DND-41 (cell line): ENCODE measurements around the gene NSG1.

ENCODE experiments used
- ATAC-seq: fragments of 200-7000 bp; cut with Tn5 transposase; 3 replicates; pipeline ENCODE4 v1.9.1; 2021; ENCODE audit warnings: low read depth; ENCODE audit not compliant: insufficient read depth
- DNase-seq: peaks from one replicate; pipeline ENCODE4 v3.0.0-alpha.2; 2020
- H2AFZ ChIP-seq: 2 replicates; pipeline ENCODE4 v1.6.0; 2012; ENCODE audit warnings: low read depth, low read length
- H3K27ac ChIP-seq: 2 replicates; pipeline ENCODE4 v1.5.1; 2012; ENCODE audit warnings: low read length, inconsistent platforms
- H3K27me3 ChIP-seq: fragments of 200-600 bp; sonication (generic); 2 replicates; pipeline ENCODE4 v1.6.0; 2012; ENCODE audit warnings: low read length, mild to moderate bottlenecking, inconsistent platforms; ENCODE audit not compliant: insufficient read depth, poor library complexity
- H3K36me3 ChIP-seq: 2 replicates; pipeline ENCODE4 v1.5.1; 2012; ENCODE audit warnings: low read length, inconsistent platforms; ENCODE audit not compliant: insufficient read depth
- H3K4me1 ChIP-seq: 2 replicates; pipeline ENCODE4 v1.5.1; 2012; ENCODE audit warnings: mild to moderate bottlenecking, low read length; ENCODE audit not compliant: insufficient read depth
- H3K4me2 ChIP-seq: 2 replicates; pipeline ENCODE4 v1.6.0; 2012; ENCODE audit warnings: mild to moderate bottlenecking, moderate library complexity, low read length, inconsistent platforms; ENCODE audit not compliant: insufficient read depth
- H3K4me3 ChIP-seq, 2 experiments: fragments of 200-600 bp in 1 of 2; shearing (Covaris generic) in 1 of 2; 2 replicates each; pipeline ENCODE4 v1.5.1; 2012 to 2016; ENCODE audit warnings: inconsistent platforms in 2 of 2, low read length in 2 of 2, mild to moderate bottlenecking in 2 of 2, low read depth in 1 of 2, moderate library complexity in 1 of 2
- H3K79me2 ChIP-seq: 2 replicates; pipeline ENCODE4 v1.6.0; 2012; ENCODE audit warnings: low read length, inconsistent platforms; ENCODE audit not compliant: insufficient read depth
- H3K9ac ChIP-seq: 2 replicates; pipeline ENCODE4 v1.6.0; 2012; ENCODE audit warnings: low read depth, mild to moderate bottlenecking, inconsistent platforms, low read length, moderate library complexity
- H3K9me3 ChIP-seq: 2 replicates; pipeline ENCODE4 v1.5.1; 2012; ENCODE audit warnings: low read length, moderate library complexity, mild to moderate bottlenecking, inconsistent platforms; ENCODE audit not compliant: insufficient read depth, severe bottlenecking
- H4K20me1 ChIP-seq: 2 replicates; pipeline ENCODE4 v1.6.0; 2012; ENCODE audit warnings: low read length; ENCODE audit not compliant: insufficient read depth
- CTCF ChIP-seq: IDR thresholded peaks from 2 replicates; pipeline ENCODE4 v1.5.1; 2012; ENCODE audit warnings: borderline replicate concordance, low read length, moderate library complexity, mild to moderate bottlenecking; ENCODE audit not compliant: poor library complexity, severe bottlenecking; ENCODE audit errors: extremely low read depth
- EZH2 ChIP-seq: IDR thresholded peaks from 3 replicates; pipeline ENCODE4 v1.6.1; 2012; ENCODE audit warnings: borderline replicate concordance, low read depth, mild to moderate bottlenecking, moderate library complexity, low read length, inconsistent platforms; ENCODE audit not compliant: severe bottlenecking

The NSG1 gene

GRCh38 chr4:4423706-4424498, 37.0 kb downstream of the NSG1 start:
- DNase-seq: no peak
- Histone ChIP-seq H4K20me1 (peaks cover 2% of the 10 kb centered on the region; the same call in 1 of the 2 replicates), H3K27me3 (no peaks in the 10 kb centered on the region), H2AFZ (no peak overlapping the region), H3K4me1 (peaks cover 3% of the 10 kb centered on the region), H3K4me2 (no peak overlapping the region), H3K36me3 (peaks cover 70% of the 10 kb centered on the region), H3K4me3 (no peak overlapping the region), H3K9ac (no peak overlapping the region), H3K9me3 (no peaks in the 10 kb centered on the region), H3K79me2 (no peaks in the 10 kb centered on the region), H3K27ac (no peak overlapping the region)
- no peak for TF ChIP-seq EZH2
- no peak for TF ChIP-seq CTCF
- no peak for ATAC-seq

GRCh38 chr4:4424499-4425115, 37.7 kb downstream of the NSG1 start:
- DNase-seq (no peak), ATAC-seq (no peak)
- H3K4me2 ChIP-seq: no peak overlapping the region
- H3K9me3 ChIP-seq: no peaks in the 10 kb centered on the region
- H3K4me3 ChIP-seq: no peak overlapping the region
- H4K20me1 ChIP-seq: peaks cover 2% of the 10 kb centered on the region; the same call in 1 of the 2 replicates
- H3K36me3 ChIP-seq: peaks cover 64% of the 10 kb centered on the region
- no peaks in the 10 kb centered on the region for H3K79me2 ChIP-seq
- no peak overlapping the region for H3K9ac ChIP-seq
- no peak overlapping the region for H2AFZ ChIP-seq
- no peak overlapping the region for H3K27ac ChIP-seq
- no peaks in the 10 kb centered on the region for H3K4me1 ChIP-seq
- H3K27me3 ChIP-seq: no peaks in the 10 kb centered on the region
- TF ChIP-seq CTCF: no peak
- no peak for TF ChIP-seq EZH2

GRCh38 chr4:4425119-4425690, 38.3 kb downstream of the NSG1 start:
- DNase-seq: no peak
- ATAC-seq: no peak
- H3K4me3 ChIP-seq: no peak overlapping the region
- H3K4me1 ChIP-seq: no peaks in the 10 kb centered on the region
- H2AFZ ChIP-seq: no peak overlapping the region
- H3K9me3 ChIP-seq: no peaks in the 10 kb centered on the region
- H3K79me2 ChIP-seq: no peaks in the 10 kb centered on the region
- H3K36me3 ChIP-seq: peaks cover 58% of the 10 kb centered on the region
- no peak for TF ChIP-seq CTCF
- peaks cover under 1% of the 10 kb centered on the region; the same call in 1 of the 2 replicates for H4K20me1 ChIP-seq
- H3K27ac ChIP-seq: no peak overlapping the region
- H3K9ac ChIP-seq: no peak overlapping the region
- H3K27me3 ChIP-seq: no peaks in the 10 kb centered on the region
- H3K4me2 ChIP-seq: no peak overlapping the region
